OCI-LY1 (cell line): ENCODE data around the gene SIRT3.

Experiments used
- H2AFZ ChIP-seq: fragments of 200-600 bp; sonication (generic), shearing (Covaris generic); 2 replicates; pipeline ENCODE4 v1.6.0; 2014; ENCODE audit warnings: antibody characterized with exemption, mild to moderate bottlenecking, low read length
- H3F3A ChIP-seq: fragments of 200-600 bp; sonication (generic), shearing (Covaris generic); 2 replicates; pipeline ENCODE4 v1.6.0; 2014; ENCODE audit warnings: mild to moderate bottlenecking, antibody characterized with exemption, low read length, moderate library complexity; ENCODE audit not compliant: insufficient read depth
- H3K27ac ChIP-seq: fragments of 200-600 bp; sonication (generic); 2 replicates; pipeline ENCODE4 v1.5.1; 2014; ENCODE audit warnings: low read length, mixed run types, mild to moderate bottlenecking, low read depth; ENCODE audit not compliant: poor library complexity, severe bottlenecking
- H3K27me3 ChIP-seq: fragments of 200-600 bp; sonication (generic); 2 replicates; pipeline ENCODE4 v1.6.0; 2014; ENCODE audit warnings: antibody characterized with exemption, mild to moderate bottlenecking, low read length, moderate library complexity; ENCODE audit not compliant: insufficient read depth
- H3K36me3 ChIP-seq: fragments of 200-600 bp; sonication (generic); 2 replicates; pipeline ENCODE4 v1.6.1; 2014; ENCODE audit warnings: mild to moderate bottlenecking, antibody characterized with exemption, low read length, moderate library complexity, mixed read lengths; ENCODE audit not compliant: insufficient read depth
- H3K4me1 ChIP-seq: fragments of 200-600 bp; sonication (generic); 2 replicates; pipeline ENCODE4 v1.5.1; 2014; ENCODE audit warnings: mild to moderate bottlenecking, low read length, moderate library complexity; ENCODE audit not compliant: insufficient read depth, severe bottlenecking
- H3K4me2 ChIP-seq: fragments of 200-600 bp; sonication (generic), shearing (Covaris generic); 2 replicates; pipeline ENCODE4 v1.6.1; 2014; ENCODE audit warnings: low read length
- H3K4me3 ChIP-seq: fragments of 200-600 bp; sonication (generic); 2 replicates; pipeline ENCODE4 v1.5.1; 2014; ENCODE audit warnings: low read length, low read depth, mild to moderate bottlenecking, mixed read lengths; ENCODE audit not compliant: poor library complexity, severe bottlenecking
- H3K79me2 ChIP-seq: fragments of 200-600 bp; shearing (Covaris generic); 2 replicates; pipeline ENCODE4 v1.6.1; 2016; ENCODE audit warnings: mixed run types, low read length, mixed read lengths; ENCODE audit not compliant: insufficient read depth
- H3K9ac ChIP-seq: fragments of 200-600 bp; sonication (generic), shearing (Covaris generic); 2 replicates; pipeline ENCODE4 v1.6.1; 2014; ENCODE audit warnings: mild to moderate bottlenecking, low read length, mixed read lengths
- H3K9me2 ChIP-seq: fragments of 200-600 bp; sonication (generic), shearing (Covaris generic); 2 replicates; pipeline ENCODE4 v1.6.1; 2014; ENCODE audit warnings: low read depth, mild to moderate bottlenecking, low read length, mixed read lengths
- H3K9me3 ChIP-seq: fragments of 200-600 bp; shearing (Covaris generic); 2 replicates; pipeline ENCODE4 v1.6.1; 2014; ENCODE audit warnings: low read length, mixed read lengths
- H4K20me1 ChIP-seq: fragments of 200-600 bp; sonication (generic), shearing (Covaris generic); 2 replicates; pipeline ENCODE4 v1.6.0; 2016; ENCODE audit warnings: mild to moderate bottlenecking, low read length; ENCODE audit not compliant: insufficient read depth
- EZH2 ChIP-seq: fragments of 200-600 bp; sonication (generic), shearing (Covaris generic); IDR thresholded peaks from 2 replicates; pipeline ENCODE4 v1.8.0; 2017; ENCODE audit warnings: borderline replicate concordance, mixed run types, mild to moderate bottlenecking, antibody characterized with exemption, low read length, moderate library complexity, mixed read lengths
- TF ChIP-seq, protein P1 (sequence below): fragments of 200-600 bp; sonication (generic), shearing (Covaris generic); IDR thresholded peaks from 2 replicates; pipeline ENCODE4 v1.5.1; 2017; ENCODE audit warnings: mild to moderate bottlenecking, antibody characterized with exemption, low read length, moderate library complexity, mixed read lengths

SIRT3 gene

DNA sequence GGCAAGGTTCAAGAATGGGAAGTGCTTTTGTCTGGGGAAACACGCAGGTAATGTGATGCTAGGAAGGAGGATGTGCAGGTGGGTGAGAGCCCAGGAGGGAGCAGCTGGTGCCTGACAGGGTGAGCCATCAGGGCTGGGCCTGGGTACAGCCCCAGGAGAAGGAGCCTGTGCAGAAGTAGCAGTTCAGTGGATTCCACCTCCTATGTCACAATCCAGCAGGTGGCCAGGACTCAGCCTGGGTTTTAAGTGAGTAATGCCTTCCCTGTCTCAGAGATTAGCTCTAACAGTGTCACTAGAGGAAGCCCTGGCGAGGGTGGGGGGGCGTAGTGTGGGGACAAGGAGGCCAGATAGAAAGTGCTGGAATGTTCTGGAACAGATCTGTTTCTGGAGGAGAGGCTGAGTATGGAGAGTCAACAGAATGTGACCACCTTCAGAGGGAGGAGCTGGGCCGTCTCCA, 20.5 kb downstream of the SIRT3 start:
- Histone ChIP-seq H3K4me2 (no peak overlapping the region), H3K4me3 (no peak overlapping the region), H3K9me3 (no peaks in the 10 kb centered on the region), H3K4me1 (no peaks in the 10 kb centered on the region), H4K20me1 (no peaks in the 10 kb centered on the region), H3K27me3 (no peaks in the 10 kb centered on the region), H2AFZ (no peak overlapping the region), H3K9me2 (no peaks in the 10 kb centered on the region), H3K27ac (no peak overlapping the region), H3K36me3 (peaks cover 55% of the 10 kb centered on the region), H3K79me2 (no peaks in the 10 kb centered on the region), H3K9ac (no peak overlapping the region), H3F3A (no peaks in the 10 kb centered on the region)
- no peak for TF ChIP-seq EZH2
- TF ChIP-seq, protein P1, sequence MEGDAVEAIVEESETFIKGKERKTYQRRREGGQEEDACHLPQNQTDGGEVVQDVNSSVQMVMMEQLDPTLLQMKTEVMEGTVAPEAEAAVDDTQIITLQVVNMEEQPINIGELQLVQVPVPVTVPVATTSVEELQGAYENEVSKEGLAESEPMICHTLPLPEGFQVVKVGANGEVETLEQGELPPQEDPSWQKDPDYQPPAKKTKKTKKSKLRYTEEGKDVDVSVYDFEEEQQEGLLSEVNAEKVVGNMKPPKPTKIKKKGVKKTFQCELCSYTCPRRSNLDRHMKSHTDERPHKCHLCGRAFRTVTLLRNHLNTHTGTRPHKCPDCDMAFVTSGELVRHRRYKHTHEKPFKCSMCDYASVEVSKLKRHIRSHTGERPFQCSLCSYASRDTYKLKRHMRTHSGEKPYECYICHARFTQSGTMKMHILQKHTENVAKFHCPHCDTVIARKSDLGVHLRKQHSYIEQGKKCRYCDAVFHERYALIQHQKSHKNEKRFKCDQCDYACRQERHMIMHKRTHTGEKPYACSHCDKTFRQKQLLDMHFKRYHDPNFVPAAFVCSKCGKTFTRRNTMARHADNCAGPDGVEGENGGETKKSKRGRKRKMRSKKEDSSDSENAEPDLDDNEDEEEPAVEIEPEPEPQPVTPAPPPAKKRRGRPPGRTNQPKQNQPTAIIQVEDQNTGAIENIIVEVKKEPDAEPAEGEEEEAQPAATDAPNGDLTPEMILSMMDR, result no peak

- Histone ChIP-seq H4K20me1 (no peaks in the 10 kb centered on the region), H3K36me3 (peaks cover 68% of the 10 kb centered on the region), H3K4me3 (no peak overlapping the region), H3K79me2 (no peaks in the 10 kb centered on the region), H3K9ac (no peak overlapping the region), H3K27ac (no peak overlapping the region), H3F3A (no peaks in the 10 kb centered on the region), H3K9me2 (no peaks in the 10 kb centered on the region), H3K4me1 (peaks cover 15% of the 10 kb centered on the region), H3K9me3 (no peaks in the 10 kb centered on the region), H3K4me2 (no peak overlapping the region), H3K27me3 (no peaks in the 10 kb centered on the region), H2AFZ (no peak overlapping the region)
- no peak for TF ChIP-seq EZH2
- TF ChIP-seq, protein P1, result no peak
Observed at GRCh38 chr11:214083-214482, 22.1 kb downstream of the SIRT3 start.

DNA sequence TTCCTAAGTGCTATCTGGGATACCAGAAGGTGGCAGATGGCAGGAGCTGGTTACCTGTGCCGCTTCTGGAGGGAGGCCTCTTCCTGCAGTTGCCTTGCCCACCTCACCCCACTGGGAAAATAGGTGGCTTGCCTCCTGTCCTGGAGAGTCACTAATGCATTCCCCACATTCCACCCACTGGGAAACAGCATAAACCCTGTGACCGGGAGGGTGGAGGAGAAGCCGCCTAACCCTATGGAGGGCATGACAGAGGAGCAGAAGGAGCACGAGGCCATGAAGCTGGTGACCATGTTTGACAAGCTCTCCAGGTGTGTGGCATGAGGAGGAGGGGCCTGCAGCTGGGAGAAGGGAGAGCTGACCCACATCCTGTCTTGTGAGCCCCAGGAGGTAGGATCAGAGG, 23.0 kb downstream of the SIRT3 start:
- Histone ChIP-seq H2AFZ (no peak overlapping the region), H3K9me3 (no peaks in the 10 kb centered on the region), H3K4me3 (no peak overlapping the region), H3K9ac (no peak overlapping the region), H3K4me2 (no peak overlapping the region), H3K36me3 (peaks cover 68% of the 10 kb centered on the region), H3F3A (no peaks in the 10 kb centered on the region), H3K27ac (no peak overlapping the region), H4K20me1 (no peaks in the 10 kb centered on the region), H3K9me2 (no peaks in the 10 kb centered on the region), H3K4me1 (peaks cover 16% of the 10 kb centered on the region), H3K27me3 (no peaks in the 10 kb centered on the region), H3K79me2 (no peaks in the 10 kb centered on the region)
- TF ChIP-seq, protein P1, result no peak
- no peak for TF ChIP-seq EZH2
